GM21737 (cell line): Measurements from ENCODE around the gene PPY.
"Not testable (repeated sequence)": the region's sequence is repeated elsewhere in the genome, so short reads cannot be mapped to it uniquely, and the experiment has no call there.

Experiments
- ATAC-seq: cut with Tn5 transposase; IDR thresholded peaks from one replicate; pipeline ENCODE4 v1.9.1; 2021; ENCODE audit warnings: mild to moderate bottlenecking, moderate library complexity; ENCODE audit not compliant: unreplicated experiment

Gene PPY

DNA sequence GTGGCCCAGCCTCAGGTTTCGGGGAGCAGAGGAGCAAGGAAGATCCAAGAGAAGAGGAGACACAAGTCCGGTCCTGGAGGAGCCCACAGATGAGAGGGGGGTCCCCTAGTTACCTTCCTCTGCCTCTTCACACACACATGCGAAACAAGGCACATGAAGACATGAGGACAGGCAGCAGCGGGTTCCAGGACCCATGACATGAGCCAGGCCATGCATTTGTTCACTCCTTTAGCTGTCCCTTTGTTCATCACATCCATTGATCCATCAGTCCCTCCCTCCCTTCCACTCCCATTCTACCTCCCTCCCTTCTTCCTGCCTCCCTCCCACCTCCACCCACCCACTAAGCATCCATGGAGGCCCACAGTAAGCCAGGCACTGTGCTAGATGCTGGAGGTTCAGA, 9.4 kb downstream of the PPY start:
- no peak for ATAC-seq

DNA sequence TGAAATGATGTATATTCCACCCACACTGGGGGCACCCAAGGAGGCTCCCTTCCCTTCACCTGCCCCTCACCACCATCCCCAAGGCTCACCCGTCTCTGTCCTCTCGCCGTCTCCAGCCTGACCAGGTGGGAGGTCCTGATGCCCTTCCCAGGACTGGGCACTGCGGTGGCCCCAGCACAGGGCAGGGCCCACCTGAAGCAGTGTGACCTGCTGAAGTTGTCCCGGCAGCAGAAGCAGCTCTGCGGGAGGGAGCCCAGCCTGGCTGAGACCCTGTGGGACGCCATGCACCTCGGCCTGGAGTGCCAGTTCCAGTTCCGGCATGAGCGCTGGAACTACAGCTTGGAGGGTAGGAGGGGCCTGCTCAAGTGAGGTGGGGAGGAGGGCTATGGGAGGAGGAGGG, 9.9 kb downstream of the PPY start:
- ATAC-seq, result no peak

DNA sequence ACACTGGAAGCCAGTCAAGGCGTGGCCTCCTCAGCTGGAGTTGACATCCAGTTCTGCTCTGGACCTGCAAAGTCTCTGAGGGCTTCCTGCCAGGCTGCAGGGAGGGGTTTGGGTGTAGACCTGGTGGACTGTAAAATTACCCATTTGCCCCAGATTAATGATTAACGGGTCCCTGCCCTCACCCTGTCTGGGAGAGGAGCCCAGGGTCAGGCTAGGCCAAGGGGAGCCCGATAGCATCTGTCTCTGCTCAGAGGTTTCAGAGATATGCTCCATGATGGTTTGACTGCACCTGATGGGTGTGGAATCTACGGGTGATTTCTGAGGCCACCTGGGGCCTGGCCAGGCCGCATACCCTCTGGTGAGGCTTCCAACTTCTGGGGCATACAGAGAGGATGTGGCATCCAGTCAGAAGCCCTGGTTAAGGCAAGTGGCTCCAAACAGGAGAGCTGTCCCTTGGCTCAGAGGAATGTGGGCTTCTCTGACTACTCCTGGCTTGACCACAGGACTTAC, 11.2 kb downstream of the PPY start:
- no peak for ATAC-seq

DNA sequence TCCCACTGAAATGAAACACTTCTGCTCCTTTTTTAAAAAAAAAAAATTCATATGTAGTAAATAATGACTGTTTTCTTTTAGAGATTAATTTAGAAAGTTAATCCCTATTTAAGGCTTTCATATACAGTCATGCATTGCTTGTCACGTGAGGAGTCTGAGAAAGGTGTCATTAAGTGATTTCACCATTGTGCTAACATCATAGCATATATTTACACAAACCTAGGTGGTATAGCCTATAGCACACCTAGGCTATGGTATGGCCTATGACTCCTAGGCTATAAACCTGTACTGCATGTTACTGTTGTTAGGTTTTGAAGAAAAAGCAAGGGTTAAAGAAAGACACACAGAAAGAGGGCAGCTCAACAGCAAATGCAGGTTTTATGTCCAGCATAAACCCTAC, 13.7 kb downstream of the PPY start:
- ATAC-seq, result no peak

DNA sequence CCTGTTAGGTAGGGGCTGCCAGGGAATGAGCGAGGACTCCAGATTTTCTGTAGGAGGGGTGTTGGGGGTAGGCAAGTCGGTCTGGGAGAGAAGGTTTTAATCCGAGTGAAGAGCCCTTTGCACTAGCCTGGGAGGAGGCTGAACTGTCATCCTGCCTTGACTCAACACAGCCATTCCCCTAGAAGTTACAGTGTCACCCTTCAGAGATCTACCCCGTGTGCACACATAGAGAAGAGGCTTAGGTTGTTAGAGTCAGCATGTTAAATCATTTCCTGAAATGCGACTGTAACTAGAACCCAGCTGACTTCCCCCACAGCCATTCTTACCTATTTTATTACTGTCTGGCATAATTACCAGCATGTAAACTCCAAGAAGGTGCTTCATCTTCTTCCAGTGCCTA, 14.3 kb downstream of the PPY start:
- not testable (repeated sequence) for ATAC-seq

DNA sequence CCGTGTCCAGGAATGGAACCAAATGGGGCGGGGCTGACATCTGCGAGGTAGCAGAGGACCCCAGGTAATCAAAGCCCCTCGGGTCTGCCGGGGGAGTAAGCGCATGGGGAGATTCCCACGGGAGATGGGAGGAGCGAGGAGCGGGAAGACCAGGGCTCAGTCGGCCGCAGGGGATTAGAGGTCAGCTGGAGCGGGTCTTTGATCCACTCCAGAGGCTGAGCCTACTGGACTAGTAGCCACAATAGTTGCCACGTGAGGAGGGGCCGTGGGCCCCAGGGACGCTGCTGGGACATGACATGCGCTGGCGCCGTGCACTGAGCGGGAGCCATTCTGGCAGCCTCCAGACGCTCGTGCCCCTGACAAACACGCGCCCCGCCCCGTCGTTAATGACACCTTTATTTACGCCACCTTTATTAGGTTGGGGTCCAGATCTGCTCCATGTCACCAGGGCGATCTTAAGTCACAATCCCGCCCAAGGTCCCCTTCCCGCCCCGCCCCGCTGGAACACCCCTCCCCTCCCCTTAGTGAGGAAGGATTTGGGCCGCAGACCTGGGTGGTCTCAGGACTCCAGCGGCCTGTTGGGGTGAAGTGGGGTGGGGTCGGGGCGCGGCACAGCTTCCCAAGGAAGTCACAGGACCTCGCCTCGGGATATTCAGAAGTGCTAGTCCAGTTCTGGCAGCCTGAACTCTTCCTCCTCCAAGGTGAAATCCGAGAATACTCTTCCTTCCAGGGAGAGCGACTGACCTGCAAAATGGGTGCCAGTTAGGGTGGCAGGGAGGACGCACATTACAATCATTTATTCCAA, 15.0 kb downstream of the PPY start:
- no peak for ATAC-seq

DNA sequence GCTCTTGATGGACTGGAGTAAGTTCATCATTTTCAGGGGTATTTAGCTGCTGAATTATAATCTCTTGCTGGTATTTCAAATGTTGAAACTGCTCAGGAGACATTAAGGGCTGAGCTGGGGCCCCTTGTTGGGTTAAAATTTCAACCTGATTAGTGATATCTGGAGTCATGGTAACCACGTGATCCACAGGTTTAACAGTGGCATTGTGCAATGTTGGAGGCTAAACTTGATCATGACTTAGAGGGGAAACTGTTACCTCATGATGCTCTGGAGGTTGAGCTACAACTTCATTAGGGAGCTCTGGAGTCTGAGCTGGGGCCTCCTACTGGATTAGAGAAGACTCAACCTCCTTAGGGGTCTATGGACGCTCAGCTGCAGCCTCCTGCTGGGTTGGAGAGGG, 17.7 kb downstream of the PPY start:
- ATAC-seq, result no peak

DNA sequence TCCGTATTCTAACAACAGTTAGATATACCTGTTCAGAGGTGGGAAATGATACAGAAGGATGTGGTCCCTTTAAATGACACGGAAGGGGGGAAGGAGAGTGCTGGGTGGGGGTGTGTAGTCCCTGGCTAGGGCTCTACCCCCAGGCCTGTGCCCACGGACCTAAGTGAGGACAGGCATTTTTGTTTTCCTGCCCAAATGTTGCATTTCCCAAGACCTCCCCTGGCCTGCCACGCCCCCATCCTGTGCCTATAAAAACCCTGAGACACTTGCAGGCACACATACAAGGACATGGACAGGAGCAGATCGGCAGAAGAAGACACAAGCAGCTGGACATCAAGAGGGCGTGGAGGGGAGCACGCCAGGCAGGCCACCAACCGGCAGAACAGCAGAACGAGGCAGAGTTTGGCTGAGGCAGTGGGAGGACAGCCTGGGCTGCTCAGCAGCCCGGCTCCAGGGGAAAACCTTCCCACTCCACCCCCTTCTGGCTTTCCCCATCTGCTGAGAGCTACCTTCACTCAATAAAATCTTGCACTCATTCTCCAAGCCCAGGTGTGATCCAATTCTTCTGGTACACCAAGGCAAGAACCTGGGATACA, 21.7 kb downstream of the PPY start:
- no peak for ATAC-seq

DNA sequence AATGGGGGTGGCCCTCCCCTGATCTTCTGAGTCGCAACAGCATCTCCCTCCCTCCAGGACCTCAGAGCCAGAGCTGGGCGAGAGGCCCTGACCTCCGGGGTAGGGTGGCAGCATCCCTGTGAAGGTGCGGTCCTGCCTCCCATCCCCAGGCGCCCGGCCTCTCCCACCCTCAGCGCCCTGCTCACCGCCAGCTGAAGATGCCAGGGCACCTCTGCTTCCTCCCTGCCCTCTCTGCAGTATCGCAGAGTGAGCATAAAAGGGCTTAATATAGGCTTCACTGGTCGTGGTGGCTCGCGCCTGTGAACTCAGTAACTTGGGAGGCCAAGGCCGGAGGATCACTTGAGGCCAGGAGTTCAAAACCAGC, 24.3 kb downstream of the PPY start:
- no peak for ATAC-seq

DNA sequence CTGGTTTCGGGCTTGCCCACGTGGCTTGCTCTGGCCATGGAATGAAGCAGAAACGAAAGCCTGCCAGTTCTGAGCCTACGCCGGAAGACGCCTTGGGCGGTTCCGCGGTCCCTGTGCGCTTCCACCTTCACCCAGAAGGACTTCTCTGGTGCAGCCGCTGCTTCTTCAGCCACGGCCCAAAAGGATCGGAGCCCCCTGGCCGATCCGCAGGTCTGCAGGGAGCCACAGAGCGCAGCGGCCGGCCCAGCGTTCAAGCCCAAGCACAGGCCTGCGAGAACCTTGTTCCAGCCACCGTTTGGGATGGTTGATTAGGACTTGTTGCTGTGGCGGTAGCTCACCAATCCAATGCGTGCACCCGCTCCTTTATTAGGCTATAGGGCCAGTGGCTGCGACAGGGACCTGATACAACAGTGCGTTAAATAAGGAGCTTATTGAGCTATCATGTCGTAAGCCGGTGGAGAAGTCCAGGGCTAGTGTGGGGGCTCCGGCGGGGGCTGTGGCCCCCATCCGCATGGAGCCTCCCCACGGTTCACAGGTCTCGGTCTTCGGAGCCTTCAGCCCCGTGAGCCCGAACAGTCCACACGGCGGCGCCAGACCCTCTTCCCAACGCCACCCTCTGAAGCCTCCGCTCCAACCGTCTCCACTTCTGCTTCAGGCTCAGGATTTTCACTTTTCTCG, 24.8 kb downstream of the PPY start:
- no peak for ATAC-seq

DNA sequence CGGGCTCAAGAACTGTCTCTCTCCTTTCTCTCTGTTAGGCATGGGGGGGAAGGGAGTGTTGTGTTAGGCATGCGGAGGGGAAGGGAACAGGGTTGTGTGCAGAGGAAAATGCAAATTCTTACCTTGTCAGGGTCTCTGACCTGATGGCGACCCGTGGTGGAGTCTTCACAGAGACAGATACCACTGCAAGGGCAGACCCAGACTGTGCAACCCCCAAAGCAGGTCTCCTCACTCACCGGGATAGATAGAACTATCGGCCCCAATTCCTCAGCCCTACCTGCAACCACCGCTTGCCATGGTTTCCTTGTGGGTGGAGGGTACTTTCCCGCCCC, 25.3 kb downstream of the PPY start:
- ATAC-seq, result no peak

DNA sequence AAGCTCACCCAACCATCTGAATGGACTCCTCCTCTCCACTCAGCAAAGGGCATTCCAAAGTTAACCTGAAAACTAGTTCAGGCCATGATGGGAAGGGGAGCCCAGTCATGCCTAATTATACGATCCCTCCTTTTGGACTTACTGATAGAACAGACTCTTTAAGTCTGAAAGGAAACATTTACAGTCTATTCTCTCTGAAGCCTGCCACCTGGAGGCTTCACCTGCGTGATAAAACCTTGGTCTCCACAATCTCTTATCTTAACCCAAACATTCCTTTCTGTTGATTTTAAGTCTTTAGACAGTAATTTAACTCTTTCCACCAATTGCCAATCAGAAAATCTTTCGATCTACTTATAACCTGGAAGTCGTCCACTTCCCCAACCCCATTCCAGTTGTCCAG, 25.9 kb downstream of the PPY start:
- ATAC-seq, result no peak

DNA sequence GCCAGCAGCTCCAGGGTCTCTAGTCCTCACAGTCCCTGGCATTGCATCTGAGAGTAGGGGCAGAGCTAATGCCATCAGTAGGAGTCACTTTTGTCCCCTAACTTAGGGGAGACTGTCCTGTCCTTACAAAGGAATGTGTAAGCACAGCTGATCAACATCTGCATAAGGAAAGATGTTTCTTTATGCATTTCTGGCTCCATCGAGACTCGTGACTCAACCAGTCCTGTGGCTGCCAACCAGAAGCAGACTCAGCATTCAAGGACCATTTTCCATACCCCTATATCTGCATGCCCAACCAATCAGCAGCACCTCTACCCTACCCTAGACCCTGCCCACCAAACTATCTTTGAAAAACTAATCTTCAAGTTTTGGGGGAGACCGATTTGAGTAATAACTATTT, 26.7 kb downstream of the PPY start:
- no peak for ATAC-seq

DNA sequence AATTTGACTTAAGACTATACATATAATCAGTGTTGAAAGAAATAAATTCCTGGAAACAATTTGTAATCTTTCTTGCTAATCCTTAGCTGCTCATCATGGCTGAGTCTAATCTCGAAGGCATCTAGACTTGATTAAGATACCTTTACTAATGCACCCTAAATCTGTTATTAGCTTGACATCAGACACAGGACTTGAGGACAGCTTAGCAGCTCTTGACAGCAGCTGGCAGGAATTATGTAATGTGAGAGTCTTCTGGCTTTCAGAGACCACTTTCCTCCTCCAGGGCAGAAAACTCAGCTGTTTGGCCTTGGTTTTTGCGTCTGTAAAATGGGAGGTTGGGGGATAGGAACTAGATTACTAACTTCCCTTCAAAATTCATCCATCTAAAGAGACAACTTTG, 27.8 kb downstream of the PPY start:
- no peak for ATAC-seq

DNA sequence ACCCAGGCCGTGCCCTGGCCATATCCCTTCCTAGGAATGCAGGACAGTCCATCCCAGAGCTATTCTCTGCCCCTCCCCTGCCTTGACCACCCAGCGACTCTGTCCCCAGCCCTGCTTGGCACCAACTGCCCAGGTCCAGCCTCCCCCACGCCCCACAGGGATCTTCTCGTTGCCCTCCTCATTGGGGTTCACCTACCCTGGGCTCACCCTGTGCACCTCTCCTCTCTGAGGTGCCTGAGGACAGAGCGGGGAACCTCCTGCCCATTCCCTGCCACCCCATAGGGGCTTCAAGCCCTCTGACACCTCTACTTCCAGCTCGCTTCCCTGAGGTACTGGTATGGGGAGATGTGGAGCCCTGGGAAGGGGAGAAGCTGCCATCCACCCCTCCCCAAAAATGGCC, 28.7 kb downstream of the PPY start:
- no peak for ATAC-seq

DNA sequence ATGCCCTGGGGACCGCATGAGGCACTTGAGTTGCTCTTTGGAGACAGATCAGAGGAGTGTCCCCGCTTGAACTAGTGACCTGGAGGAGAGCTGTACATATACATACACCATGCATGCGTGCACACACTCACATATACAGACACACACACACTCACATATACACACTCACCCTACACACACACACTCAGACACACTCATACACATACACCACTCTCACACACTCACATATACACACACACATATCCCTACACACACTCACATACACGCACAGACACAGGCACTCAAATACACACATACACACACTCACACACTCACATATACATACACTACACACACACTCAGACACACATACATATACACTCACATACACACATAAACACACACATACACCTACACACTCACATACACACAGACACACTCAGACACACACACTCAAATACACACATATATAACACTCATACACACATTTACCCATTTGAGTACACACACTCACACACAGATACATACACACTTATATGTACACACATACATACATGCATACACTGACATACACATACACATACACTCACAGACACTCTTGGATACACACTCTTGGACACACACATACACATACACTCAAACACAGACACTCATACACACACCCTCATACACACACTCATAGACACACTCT, 29.5 kb downstream of the PPY start:
- no peak for ATAC-seq

DNA sequence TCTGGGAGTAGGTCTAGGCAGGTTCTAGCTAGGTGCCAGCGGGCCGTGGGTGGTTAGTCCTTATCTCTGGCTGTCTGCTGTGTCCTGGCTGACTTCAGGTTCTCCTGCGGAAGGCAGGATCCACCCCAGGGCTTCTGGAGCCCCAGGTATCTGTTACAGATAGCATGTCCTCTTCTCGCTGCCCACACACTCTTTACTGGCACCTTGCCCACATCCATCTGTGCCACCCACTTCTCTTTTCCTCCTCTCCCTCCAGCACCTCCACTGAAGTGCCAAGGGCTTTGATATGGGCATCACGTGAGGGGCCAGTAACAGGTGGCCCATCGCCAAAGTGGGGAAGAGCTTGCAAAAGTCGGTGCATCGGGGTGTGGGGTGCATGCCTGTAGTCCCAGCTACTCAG, 30.4 kb downstream of the PPY start:
- no peak for ATAC-seq

DNA sequence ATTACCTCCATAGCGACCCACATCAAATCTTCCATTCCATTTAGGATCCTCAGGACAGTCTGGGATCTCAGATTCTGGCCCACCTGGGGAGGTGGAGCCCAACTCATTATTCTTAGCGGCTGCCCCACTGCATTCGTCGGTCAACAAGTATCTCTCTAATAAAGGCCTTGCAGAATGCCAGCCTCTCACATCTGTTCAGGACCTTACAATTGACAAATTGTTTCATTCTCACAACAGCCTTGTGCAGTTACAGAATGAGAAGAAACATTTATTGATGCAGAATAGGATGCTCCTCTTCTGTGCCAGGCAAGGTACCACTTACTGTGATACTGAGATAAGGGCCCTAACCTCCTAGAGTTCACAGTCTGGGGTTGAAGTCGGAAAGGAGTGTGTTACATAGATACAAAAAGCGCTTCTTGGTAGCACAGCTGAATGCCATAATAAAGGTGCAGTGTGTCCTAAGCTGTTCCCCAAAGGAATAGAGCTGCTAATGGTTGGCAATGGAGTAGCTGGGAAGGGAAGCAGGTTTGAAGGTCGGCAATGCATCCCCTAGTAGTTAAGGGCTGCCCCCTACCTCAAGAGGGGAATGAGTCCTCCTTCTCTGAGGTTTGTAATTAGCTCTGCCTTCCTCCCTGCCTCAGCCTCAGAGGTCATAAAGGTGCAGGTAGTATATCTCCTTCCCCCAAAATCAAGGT, 32.6 kb downstream of the PPY start:
- no peak for ATAC-seq

DNA sequence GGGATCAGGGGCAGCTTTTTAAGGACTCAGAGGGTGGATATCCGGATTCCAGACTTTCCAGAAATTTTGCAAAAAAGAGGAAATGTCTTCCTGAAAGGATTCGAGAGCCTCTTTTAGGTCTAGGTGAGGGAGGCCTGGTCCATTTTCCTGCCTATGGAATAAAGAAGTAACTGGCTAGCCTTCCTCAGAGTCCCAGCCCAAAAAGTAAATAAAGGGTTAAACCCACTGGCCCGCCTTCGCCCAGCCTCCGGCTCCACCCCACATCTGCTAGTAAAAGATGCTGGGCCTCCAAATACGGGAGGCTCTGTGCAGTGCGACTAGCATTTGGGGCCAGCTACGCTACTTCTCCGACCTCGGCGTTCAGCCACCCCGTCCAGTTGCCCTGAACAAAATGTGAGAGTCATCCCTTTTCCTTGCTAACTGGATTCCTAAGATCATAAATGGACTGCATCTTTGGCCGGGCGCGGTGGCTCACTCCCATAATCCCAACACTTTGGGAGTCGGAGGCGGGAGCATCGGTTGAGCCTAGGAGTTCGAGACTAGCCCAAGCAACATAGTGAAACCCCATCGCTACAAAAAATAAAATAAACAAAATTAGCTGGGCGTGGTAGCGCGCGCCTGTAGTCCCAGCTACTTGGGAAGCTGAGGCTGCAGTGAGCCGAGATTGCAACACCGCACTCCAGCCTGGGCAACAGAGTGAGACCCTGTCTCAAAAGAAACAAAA, 34.1 kb downstream of the PPY start:
- no peak for ATAC-seq

DNA sequence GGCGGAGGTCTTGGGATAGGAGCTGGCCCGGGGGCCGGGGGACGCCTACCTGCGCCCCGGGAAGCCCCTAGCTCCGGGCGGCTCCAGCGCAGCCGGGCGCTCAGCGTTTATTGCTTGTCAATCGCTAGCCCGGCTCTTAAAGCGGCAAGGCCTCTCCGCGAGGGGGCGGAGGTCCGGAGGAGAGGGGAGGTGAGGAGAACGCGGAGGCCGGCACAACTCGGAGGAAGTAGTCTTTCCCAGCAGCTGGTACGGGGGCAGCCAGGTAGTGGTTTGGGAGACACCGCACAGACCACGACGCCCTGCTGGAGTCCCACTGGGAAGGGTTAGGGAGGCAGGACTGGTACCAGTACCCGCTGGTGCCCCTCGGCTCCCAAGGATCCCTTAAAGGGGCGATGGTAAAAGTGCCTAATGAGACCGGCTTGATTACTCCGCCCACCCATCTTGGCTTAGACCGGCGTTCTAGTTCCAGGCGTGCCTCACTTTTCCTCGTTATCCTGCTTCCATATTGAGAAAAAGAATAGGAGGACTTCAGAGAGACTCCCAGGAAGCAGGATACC, 34.8 kb downstream of the PPY start, which contains the start of gene MPP2:
MPP2 (minus strand) TSS at position 112 of the 557 bp plus-strand sequence. CDS start 3,076 bp downstream, outside the sequence.
- ATAC-seq, result no peak
